K562 (cell line): ENCODE data around the gene TNFAIP1. TPM values are rescaled to one million over a fixed set of nuclear protein-coding genes. Genes with fewer than 3 reads are reported as not detected.

ENCODE experiments used
- ARHGAP35 ChIP-seq: fragments of 450-650 bp; IDR thresholded peaks from 2 replicates; pipeline ENCODE4 v1.6.1; 2018; ENCODE audit not compliant: partially characterized antibody
- ASH1L ChIP-seq: fragments of 450-650 bp; IDR thresholded peaks from 2 replicates; pipeline ENCODE4 v1.6.1; 2018; ENCODE audit warnings: borderline replicate concordance, mild to moderate bottlenecking, low read depth; ENCODE audit not compliant: partially characterized antibody
- CBX3 ChIP-seq, 2 experiments: IDR thresholded peaks; 1 replicate in 1 of 2; 2 replicates in 1 of 2; pipeline ENCODE4 v1.6.1; 2012; ENCODE audit warnings: inconsistent platforms in 2 of 2, low read length in 2 of 2, borderline replicate concordance in 1 of 2, control low read depth in 1 of 2
- CREM ChIP-seq: IDR thresholded peaks from 2 replicates; pipeline ENCODE4 v1.6.1; 2014; ENCODE audit warnings: antibody characterized with exemption, low read depth
- ESRRA ChIP-seq: fragments of 450-650 bp; IDR thresholded peaks from 2 replicates; pipeline ENCODE4 v1.6.1; 2014; ENCODE audit warnings: low read depth, mild to moderate bottlenecking, moderate library complexity, borderline replicate concordance
- FUS ChIP-seq: fragments of 200-400 bp; formaldehyde crosslinking; optimal IDR thresholded peaks from 2 replicates; pipeline ENCODE3; 2017; ENCODE audit warnings: low read depth, low read length
- POLR2A ChIP-seq: fragments of 450-650 bp; conservative IDR thresholded peaks from 2 replicates; pipeline ENCODE4 v1.6.1; 2016
- RBM25 ChIP-seq: fragments of 200-400 bp; formaldehyde crosslinking; IDR thresholded peaks from 2 replicates; pipeline ENCODE4 v1.6.1; 2018; ENCODE audit warnings: low read length, low read depth, moderate library complexity; ENCODE audit not compliant: severe bottlenecking
- TBP ChIP-seq: optimal IDR thresholded peaks from 2 replicates; pipeline ENCODE3; 2011; ENCODE audit warnings: low read depth, low read length, improper control_type of control experiment
- ZKSCAN3 ChIP-seq: fragments of 250-450 bp; sonication (Bioruptor Pico); IDR thresholded peaks from 2 replicates; pipeline ENCODE4 v1.4.0; 2020
- polyA plus RNA-seq, 8 experiments: library from polyadenylated mRNA; depleted of rRNA in 4 of 8; stranded (reverse) in 5 of 8; unstranded in 3 of 8; fragments of >200 nt; fragmentation: Nextera tagmentation in 2 of 8; fragmentation: Illumina TruSeq in 1 of 8; extraction: Ambion mirVana in 2 of 8; extraction: Trizol in 1 of 8; gene quantifications; 2 replicates each; pipeline versions ENCODE4 v1.2.1 to v1.2.3, GENCODE V29; 2011 to 2014; ENCODE audit warnings: inconsistent platforms in 1 of 8, missing spikeins in 1 of 8
- total RNA-seq, 7 experiments: library from RNA; depleted of rRNA in 6 of 7; stranded (reverse); fragments of >200 nt in 6 of 7; fragmentation: Illumina TruSeq in 2 of 7; extraction: Trizol in 2 of 7; gene quantifications; 2 replicates each; pipeline versions ENCODE4 v1.2.1 to v1.2.3, GENCODE V29; 2011 to 2021; ENCODE audit warnings: low replicate concordance in 1 of 7
- TF ChIP-seq, protein P1 (sequence below): fragments of 450-650 bp; IDR thresholded peaks from 2 replicates; pipeline ENCODE4 v1.6.1; 2016; ENCODE audit warnings: mild to moderate bottlenecking, moderate library complexity
- TF ChIP-seq, protein P2 (sequence below): sonication (generic); formaldehyde crosslinking; IDR thresholded peaks from 2 replicates; pipeline ENCODE4 v1.8.1; 2023; ENCODE audit warnings: mild to moderate bottlenecking, missing genetic modification reagents, moderate library complexity
- TF ChIP-seq, protein P3 (sequence below): fragments of 200-800 bp; sonication (Bioruptor generic); IDR thresholded peaks from 2 replicates; pipeline ENCODE4 v1.6.1; 2017; ENCODE audit warnings: missing genetic modification characterization, missing compliant biosample characterization

The TNFAIP1 gene
- total and polyA plus RNA-seq, 9 of the 15 experiments (the other 6 are each of a cell fraction or from before 2014, with no cell fraction given) = 2.1 to 20.1 (median 8.2) TPM

DNA sequence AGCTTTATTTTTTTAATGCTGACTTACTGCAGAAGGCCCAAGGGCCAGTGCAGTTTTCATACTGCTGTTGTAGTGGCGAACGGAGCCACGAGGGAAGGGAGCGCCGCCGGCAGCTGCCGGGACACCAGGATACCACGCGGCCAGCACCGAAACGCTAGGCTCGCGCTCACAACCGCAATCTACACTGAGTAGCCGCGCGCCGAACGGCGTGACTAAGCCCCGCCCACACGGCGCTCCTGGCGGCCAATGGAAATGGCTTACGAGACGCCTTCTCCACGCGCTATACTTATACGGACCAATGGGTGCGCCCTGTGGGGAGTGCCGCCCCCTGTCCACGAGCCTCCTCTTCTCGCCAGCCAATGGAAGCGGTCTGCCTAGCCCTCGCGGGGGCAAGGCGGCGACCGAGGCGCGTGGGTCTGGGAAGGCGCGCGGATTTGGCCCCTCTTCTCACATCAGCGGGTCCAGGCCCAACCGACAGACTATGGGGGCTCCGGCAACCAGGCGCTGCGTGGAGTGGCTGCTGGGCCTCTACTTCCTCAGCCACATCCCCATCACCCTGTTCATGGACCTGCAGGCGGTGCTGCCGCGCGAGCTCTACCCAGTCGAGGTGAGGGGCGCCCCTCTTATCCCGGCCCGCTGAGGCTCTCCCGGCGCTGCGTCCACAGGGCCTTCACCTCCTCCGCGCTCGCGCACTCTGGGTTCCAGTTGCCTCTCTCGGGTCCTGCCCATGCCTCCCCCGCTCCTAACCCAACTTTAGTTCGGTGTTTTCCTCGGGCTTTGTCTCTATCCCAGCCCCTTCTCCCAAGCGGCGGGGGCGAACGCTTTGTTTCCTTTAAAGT lies 16.6 kb upstream of the TNFAIP1 start, which contains the start of gene TMEM97 (continued):
- TF ChIP-seq, protein P1, sequence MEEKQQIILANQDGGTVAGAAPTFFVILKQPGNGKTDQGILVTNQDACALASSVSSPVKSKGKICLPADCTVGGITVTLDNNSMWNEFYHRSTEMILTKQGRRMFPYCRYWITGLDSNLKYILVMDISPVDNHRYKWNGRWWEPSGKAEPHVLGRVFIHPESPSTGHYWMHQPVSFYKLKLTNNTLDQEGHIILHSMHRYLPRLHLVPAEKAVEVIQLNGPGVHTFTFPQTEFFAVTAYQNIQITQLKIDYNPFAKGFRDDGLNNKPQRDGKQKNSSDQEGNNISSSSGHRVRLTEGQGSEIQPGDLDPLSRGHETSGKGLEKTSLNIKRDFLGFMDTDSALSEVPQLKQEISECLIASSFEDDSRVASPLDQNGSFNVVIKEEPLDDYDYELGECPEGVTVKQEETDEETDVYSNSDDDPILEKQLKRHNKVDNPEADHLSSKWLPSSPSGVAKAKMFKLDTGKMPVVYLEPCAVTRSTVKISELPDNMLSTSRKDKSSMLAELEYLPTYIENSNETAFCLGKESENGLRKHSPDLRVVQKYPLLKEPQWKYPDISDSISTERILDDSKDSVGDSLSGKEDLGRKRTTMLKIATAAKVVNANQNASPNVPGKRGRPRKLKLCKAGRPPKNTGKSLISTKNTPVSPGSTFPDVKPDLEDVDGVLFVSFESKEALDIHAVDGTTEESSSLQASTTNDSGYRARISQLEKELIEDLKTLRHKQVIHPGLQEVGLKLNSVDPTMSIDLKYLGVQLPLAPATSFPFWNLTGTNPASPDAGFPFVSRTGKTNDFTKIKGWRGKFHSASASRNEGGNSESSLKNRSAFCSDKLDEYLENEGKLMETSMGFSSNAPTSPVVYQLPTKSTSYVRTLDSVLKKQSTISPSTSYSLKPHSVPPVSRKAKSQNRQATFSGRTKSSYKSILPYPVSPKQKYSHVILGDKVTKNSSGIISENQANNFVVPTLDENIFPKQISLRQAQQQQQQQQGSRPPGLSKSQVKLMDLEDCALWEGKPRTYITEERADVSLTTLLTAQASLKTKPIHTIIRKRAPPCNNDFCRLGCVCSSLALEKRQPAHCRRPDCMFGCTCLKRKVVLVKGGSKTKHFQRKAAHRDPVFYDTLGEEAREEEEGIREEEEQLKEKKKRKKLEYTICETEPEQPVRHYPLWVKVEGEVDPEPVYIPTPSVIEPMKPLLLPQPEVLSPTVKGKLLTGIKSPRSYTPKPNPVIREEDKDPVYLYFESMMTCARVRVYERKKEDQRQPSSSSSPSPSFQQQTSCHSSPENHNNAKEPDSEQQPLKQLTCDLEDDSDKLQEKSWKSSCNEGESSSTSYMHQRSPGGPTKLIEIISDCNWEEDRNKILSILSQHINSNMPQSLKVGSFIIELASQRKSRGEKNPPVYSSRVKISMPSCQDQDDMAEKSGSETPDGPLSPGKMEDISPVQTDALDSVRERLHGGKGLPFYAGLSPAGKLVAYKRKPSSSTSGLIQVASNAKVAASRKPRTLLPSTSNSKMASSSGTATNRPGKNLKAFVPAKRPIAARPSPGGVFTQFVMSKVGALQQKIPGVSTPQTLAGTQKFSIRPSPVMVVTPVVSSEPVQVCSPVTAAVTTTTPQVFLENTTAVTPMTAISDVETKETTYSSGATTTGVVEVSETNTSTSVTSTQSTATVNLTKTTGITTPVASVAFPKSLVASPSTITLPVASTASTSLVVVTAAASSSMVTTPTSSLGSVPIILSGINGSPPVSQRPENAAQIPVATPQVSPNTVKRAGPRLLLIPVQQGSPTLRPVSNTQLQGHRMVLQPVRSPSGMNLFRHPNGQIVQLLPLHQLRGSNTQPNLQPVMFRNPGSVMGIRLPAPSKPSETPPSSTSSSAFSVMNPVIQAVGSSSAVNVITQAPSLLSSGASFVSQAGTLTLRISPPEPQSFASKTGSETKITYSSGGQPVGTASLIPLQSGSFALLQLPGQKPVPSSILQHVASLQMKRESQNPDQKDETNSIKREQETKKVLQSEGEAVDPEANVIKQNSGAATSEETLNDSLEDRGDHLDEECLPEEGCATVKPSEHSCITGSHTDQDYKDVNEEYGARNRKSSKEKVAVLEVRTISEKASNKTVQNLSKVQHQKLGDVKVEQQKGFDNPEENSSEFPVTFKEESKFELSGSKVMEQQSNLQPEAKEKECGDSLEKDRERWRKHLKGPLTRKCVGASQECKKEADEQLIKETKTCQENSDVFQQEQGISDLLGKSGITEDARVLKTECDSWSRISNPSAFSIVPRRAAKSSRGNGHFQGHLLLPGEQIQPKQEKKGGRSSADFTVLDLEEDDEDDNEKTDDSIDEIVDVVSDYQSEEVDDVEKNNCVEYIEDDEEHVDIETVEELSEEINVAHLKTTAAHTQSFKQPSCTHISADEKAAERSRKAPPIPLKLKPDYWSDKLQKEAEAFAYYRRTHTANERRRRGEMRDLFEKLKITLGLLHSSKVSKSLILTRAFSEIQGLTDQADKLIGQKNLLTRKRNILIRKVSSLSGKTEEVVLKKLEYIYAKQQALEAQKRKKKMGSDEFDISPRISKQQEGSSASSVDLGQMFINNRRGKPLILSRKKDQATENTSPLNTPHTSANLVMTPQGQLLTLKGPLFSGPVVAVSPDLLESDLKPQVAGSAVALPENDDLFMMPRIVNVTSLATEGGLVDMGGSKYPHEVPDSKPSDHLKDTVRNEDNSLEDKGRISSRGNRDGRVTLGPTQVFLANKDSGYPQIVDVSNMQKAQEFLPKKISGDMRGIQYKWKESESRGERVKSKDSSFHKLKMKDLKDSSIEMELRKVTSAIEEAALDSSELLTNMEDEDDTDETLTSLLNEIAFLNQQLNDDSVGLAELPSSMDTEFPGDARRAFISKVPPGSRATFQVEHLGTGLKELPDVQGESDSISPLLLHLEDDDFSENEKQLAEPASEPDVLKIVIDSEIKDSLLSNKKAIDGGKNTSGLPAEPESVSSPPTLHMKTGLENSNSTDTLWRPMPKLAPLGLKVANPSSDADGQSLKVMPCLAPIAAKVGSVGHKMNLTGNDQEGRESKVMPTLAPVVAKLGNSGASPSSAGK = peak; percentile 94
- TF ChIP-seq CBX3 (IDR thresholded peaks at IDR 0.05; ENCODE audit: borderline replicate concordance in 1 of 2, low read length in 2 of 2) (peak in 1 of 2 experiments; percentile 43; a peak in 1 of 3 replicates), ZKSCAN3 (no peak), CREM (peak; percentile 93), ESRRA (peak; percentile 53; the same call in 1 of the 2 replicates), ARHGAP35 (no peak), POLR2A (peak; percentile 93), FUS (no peak), RBM25 (peak; percentile 87), ASH1L (peak; percentile 77), TBP (peak; percentile 90)
- TF ChIP-seq, protein P2, sequence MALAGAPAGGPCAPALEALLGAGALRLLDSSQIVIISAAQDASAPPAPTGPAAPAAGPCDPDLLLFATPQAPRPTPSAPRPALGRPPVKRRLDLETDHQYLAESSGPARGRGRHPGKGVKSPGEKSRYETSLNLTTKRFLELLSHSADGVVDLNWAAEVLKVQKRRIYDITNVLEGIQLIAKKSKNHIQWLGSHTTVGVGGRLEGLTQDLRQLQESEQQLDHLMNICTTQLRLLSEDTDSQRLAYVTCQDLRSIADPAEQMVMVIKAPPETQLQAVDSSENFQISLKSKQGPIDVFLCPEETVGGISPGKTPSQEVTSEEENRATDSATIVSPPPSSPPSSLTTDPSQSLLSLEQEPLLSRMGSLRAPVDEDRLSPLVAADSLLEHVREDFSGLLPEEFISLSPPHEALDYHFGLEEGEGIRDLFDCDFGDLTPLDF (CRISPR knock-in tag) = peak; percentile 53
- TF ChIP-seq, protein P3, sequence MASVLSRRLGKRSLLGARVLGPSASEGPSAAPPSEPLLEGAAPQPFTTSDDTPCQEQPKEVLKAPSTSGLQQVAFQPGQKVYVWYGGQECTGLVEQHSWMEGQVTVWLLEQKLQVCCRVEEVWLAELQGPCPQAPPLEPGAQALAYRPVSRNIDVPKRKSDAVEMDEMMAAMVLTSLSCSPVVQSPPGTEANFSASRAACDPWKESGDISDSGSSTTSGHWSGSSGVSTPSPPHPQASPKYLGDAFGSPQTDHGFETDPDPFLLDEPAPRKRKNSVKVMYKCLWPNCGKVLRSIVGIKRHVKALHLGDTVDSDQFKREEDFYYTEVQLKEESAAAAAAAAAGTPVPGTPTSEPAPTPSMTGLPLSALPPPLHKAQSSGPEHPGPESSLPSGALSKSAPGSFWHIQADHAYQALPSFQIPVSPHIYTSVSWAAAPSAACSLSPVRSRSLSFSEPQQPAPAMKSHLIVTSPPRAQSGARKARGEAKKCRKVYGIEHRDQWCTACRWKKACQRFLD (CRISPR knock-in tag) = peak; percentile 74; the same call in 1 of the 2 replicates
